HL-60 (cell line): ENCODE measurements around the gene GPAM.

ENCODE experiments used
- DNase-seq, 2 experiments: peaks; one replicate each; pipeline ENCODE4 v3.0.0-alpha.2; 2010 to 2020; ENCODE audit warnings: low read depth in 1 of 2, low spot score in 1 of 2
- H3K27ac ChIP-seq: fragments of 250-450 bp; sonication (Bioruptor Pico); replicated peaks from 2 replicates; pipeline ENCODE4 v1.5.1; 2020; ENCODE audit warnings: mild to moderate bottlenecking, moderate library complexity
- H3K27me3 ChIP-seq: fragments of 250-450 bp; sonication (Bioruptor Pico); 2 replicates; pipeline ENCODE4 v1.5.1; 2021; ENCODE audit warnings: mild to moderate bottlenecking, moderate library complexity; ENCODE audit not compliant: insufficient read depth, poor library complexity, severe bottlenecking
- H3K4me3 ChIP-seq: replicated peaks from 2 replicates; pipeline ENCODE4 v1.5.1; 2011; ENCODE audit warnings: mild to moderate bottlenecking, control low read depth, low read length; ENCODE audit not compliant: insufficient read depth
- CTCF ChIP-seq: IDR thresholded peaks from one replicate; pipeline ENCODE4 v1.5.1; 2011; ENCODE audit warnings: low read length, control low read depth, inconsistent platforms; ENCODE audit not compliant: insufficient read depth
- GABPA ChIP-seq: IDR thresholded peaks from 2 replicates; pipeline ENCODE4 v1.6.1; 2012; ENCODE audit warnings: low read depth
- POLR2AphosphoS5 ChIP-seq: IDR thresholded peaks from 2 replicates; pipeline ENCODE4 v1.6.1; 2012; ENCODE audit warnings: low read depth
- REST ChIP-seq: IDR thresholded peaks from 2 replicates; pipeline ENCODE4 v1.6.1; 2012; ENCODE audit warnings: low read depth; ENCODE audit not compliant: insufficient replicate concordance
- SPI1 ChIP-seq: IDR thresholded peaks from 2 replicates; pipeline ENCODE4 v1.6.1; 2012; ENCODE audit warnings: low read depth, mild to moderate bottlenecking, borderline replicate concordance

GPAM gene

GRCh38 chr10:112131346-112131745 lies 52.2 kb downstream of the GPAM start:
- Histone ChIP-seq H3K27me3 (peaks cover 3% of the 10 kb centered on the region), H3K4me3 (no peak overlapping the region), H3K27ac (no peak overlapping the region)
- no peak for DNase-seq
- no peak for TF ChIP-seq POLR2AphosphoS5
- TF ChIP-seq CTCF: no peak
- TF ChIP-seq GABPA: no peak
- TF ChIP-seq REST: no peak
- TF ChIP-seq SPI1: no peak

- no peak for DNase-seq
- no peak overlapping the region for H3K4me3 ChIP-seq
- TF ChIP-seq REST (no peak), POLR2AphosphoS5 (no peak), CTCF (no peak)
- H3K27ac ChIP-seq: no peak overlapping the region
- H3K27me3 ChIP-seq: no peaks in the 10 kb centered on the region
Observed at GRCh38 chr10:112126901-112127300, 56.7 kb downstream of the GPAM start.

GRCh38 chr10:112126172-112126571 lies 57.4 kb downstream of the GPAM start:
- DNase-seq: no peak
- no peak for TF ChIP-seq GABPA
- no peak for TF ChIP-seq REST
- no peak for TF ChIP-seq CTCF
- TF ChIP-seq SPI1: no peak
- no peak for TF ChIP-seq POLR2AphosphoS5
- Histone ChIP-seq H3K4me3 (no peak overlapping the region), H3K27ac (no peak overlapping the region), H3K27me3 (no peaks in the 10 kb centered on the region)
